ENCODE results near the gene SH3BP4.

Gene SH3BP4

GRCh38 chr2:234982096-234982834 lies 30.4 kb downstream of the SH3BP4 start:
- no peak for DNase-seq (ENCODE audit: low spot score)

- DNase-seq (ENCODE audit: low spot score), result no peak
Measured at GRCh38 chr2:234983011-234983726, 31.4 kb downstream of the SH3BP4 start.

- no peak for DNase-seq (ENCODE audit: low spot score)
Measured at GRCh38 chr2:234985608-234986245, 33.9 kb downstream of the SH3BP4 start.

GRCh38 chr2:234986390-234986789 lies 34.6 kb downstream of the SH3BP4 start:
- DNase-seq (ENCODE audit: low spot score), result no peak

GRCh38 chr2:234986876-234987720 lies 35.3 kb downstream of the SH3BP4 start:
- no peak for DNase-seq (ENCODE audit: low spot score)

GRCh38 chr2:234987754-234988153 lies 35.9 kb downstream of the SH3BP4 start:
- no peak for DNase-seq (ENCODE audit: low spot score)

GRCh38 chr2:234988491-234988890 lies 36.7 kb downstream of the SH3BP4 start:
- DNase-seq (ENCODE audit: low spot score), result no peak

GRCh38 chr2:234989183-234989701 lies 37.4 kb downstream of the SH3BP4 start:
- no peak for DNase-seq (ENCODE audit: low spot score)

GRCh38 chr2:234990300-234990699 lies 38.5 kb downstream of the SH3BP4 start:
- DNase-seq (ENCODE audit: low spot score), result no peak

- peak; percentile 35 for DNase-seq (ENCODE audit: low spot score)
Measured at GRCh38 chr2:234991290-234991689, 39.5 kb downstream of the SH3BP4 start.

GRCh38 chr2:234991793-234992192 lies 40.0 kb downstream of the SH3BP4 start:
- peak; percentile 23 for DNase-seq (ENCODE audit: low spot score)

GRCh38 chr2:234992196-234992595 lies 40.4 kb downstream of the SH3BP4 start:
- DNase-seq (ENCODE audit: low spot score), result no peak

GRCh38 chr2:234992624-234993349 lies 41.0 kb downstream of the SH3BP4 start:
- DNase-seq (ENCODE audit: low spot score), result no peak

- DNase-seq (ENCODE audit: low spot score), result no peak
Measured at GRCh38 chr2:234993541-234993981, 41.7 kb downstream of the SH3BP4 start.

- DNase-seq (ENCODE audit: low spot score), result no peak
Measured at GRCh38 chr2:234994438-234995321, 42.9 kb downstream of the SH3BP4 start.

- no peak for DNase-seq (ENCODE audit: low spot score)
Measured at GRCh38 chr2:234995332-234996068, 43.7 kb downstream of the SH3BP4 start.

GRCh38 chr2:234996069-234996940 lies 44.5 kb downstream of the SH3BP4 start:
- peak; percentile 78 for DNase-seq (ENCODE audit: low spot score)

GRCh38 chr2:234996941-234997270 lies 45.1 kb downstream of the SH3BP4 start:
- DNase-seq (ENCODE audit: low spot score), result no peak

- no peak for DNase-seq (ENCODE audit: low spot score)
Measured at GRCh38 chr2:234997389-234997788, 45.6 kb downstream of the SH3BP4 start.

Data from GM03348 (cell line).